Fibroblast of skin of back (primary cell): Measurements from ENCODE around the gene STEAP1B. TPM values are rescaled to one million over a fixed set of nuclear protein-coding genes. Genes with fewer than 3 reads are reported as not detected.
"Not testable (repeated sequence)": the region's sequence is repeated elsewhere in the genome, so short reads cannot be mapped to it uniquely, and the experiment has no call there.

Source experiments
- DNase-seq: peaks from one replicate; pipeline ENCODE4 v3.0.0-alpha.2; 2013
- polyA plus RNA-seq, 2 experiments: library from polyadenylated mRNA; unstranded; fragments of 120-200 nt; gene quantifications; one replicate each; pipeline ENCODE4 v1.2.1, GENCODE V29; 2013; ENCODE audit not compliant: insufficient read length in 2 of 2

The STEAP1B gene
- polyA plus RNA-seq (2013, experiment 1 of 2; ENCODE audit: insufficient read length): 3.5 TPM
- polyA plus RNA-seq (2013, experiment 2 of 2; ENCODE audit: insufficient read length): 0.67 TPM

- DNase-seq: peak; percentile 84
Observed at GRCh38 chr7:22499888-22500689, at the start of gene STEAP1B. TSS of gene STEAP1B (minus strand) at chr7:22500188. CDS start at chr7:22494855, 5,333 bp downstream.

- no peak for DNase-seq
Observed at GRCh38 chr7:22549051-22549450, 49.1 kb upstream of the STEAP1B start.

GRCh38 chr7:22548313-22548712, 48.3 kb upstream of the STEAP1B start:
- no peak for DNase-seq

- no peak for DNase-seq
Observed at GRCh38 chr7:22546769-22547168, 46.8 kb upstream of the STEAP1B start.

GRCh38 chr7:22545529-22545928, 45.5 kb upstream of the STEAP1B start:
- no peak for DNase-seq

- no peak for DNase-seq
Observed at GRCh38 chr7:22544245-22544644, 44.3 kb upstream of the STEAP1B start.

- DNase-seq: no peak
Observed at GRCh38 chr7:22543169-22543568, 43.2 kb upstream of the STEAP1B start.

- no peak for DNase-seq
Observed at GRCh38 chr7:22542669-22543068, 42.7 kb upstream of the STEAP1B start.

- no peak for DNase-seq
Observed at GRCh38 chr7:22542254-22542653, 42.3 kb upstream of the STEAP1B start.

GRCh38 chr7:22541789-22542188, 41.8 kb upstream of the STEAP1B start:
- DNase-seq: no peak

- DNase-seq: not testable (repeated sequence)
Observed at GRCh38 chr7:22528537-22528936, 28.5 kb upstream of the STEAP1B start.

GRCh38 chr7:22524353-22524947, 24.5 kb upstream of the STEAP1B start:
- not testable (repeated sequence) for DNase-seq

- DNase-seq: peak; percentile 64
Observed at GRCh38 chr7:22523478-22524352, 23.7 kb upstream of the STEAP1B start.

- not testable (repeated sequence) for DNase-seq
Observed at GRCh38 chr7:22519560-22519959, 19.6 kb upstream of the STEAP1B start.

- DNase-seq: not testable (repeated sequence)
Observed at GRCh38 chr7:22516950-22517349, 17.0 kb upstream of the STEAP1B start.

- not testable (repeated sequence) for DNase-seq
Observed at GRCh38 chr7:22514963-22515362, 15.0 kb upstream of the STEAP1B start.

GRCh38 chr7:22507320-22507719, 7.3 kb upstream of the STEAP1B start:
- not testable (repeated sequence) for DNase-seq

GRCh38 chr7:22506316-22507020, 6.5 kb upstream of the STEAP1B start:
- DNase-seq: not testable (repeated sequence)

GRCh38 chr7:22504519-22504918, 4.5 kb upstream of the STEAP1B start:
- not testable (repeated sequence) for DNase-seq

GRCh38 chr7:22502104-22502503, 2.1 kb upstream of the STEAP1B start:
- not testable (repeated sequence) for DNase-seq

- DNase-seq: peak; percentile 37
Observed at GRCh38 chr7:22501336-22501735, 1.3 kb upstream of the STEAP1B start.

GRCh38 chr7:22499044-22499443, 944 bp downstream of the STEAP1B start:
- DNase-seq: peak; percentile 27
